GM12875 (cell line): ENCODE measurements around the gene AP2A2.

Experiments used
- H3K4me3 ChIP-seq: one replicate; pipeline ENCODE4 v1.5.1; 2011; ENCODE audit warnings: low read depth, low read length, control low read depth
- CTCF ChIP-seq: IDR thresholded peaks from 2 replicates; pipeline ENCODE4 v1.5.1; 2011; ENCODE audit warnings: low read depth, mild to moderate bottlenecking, control low read depth, inconsistent platforms, low read length, moderate library complexity, borderline replicate concordance; ENCODE audit not compliant: insufficient read depth

Gene AP2A2

GRCh38 chr11:991711-992307 lies 66.1 kb downstream of the AP2A2 start:
- TF ChIP-seq CTCF = no peak
- H3K4me3 ChIP-seq = no peak overlapping the region

- H3K4me3 ChIP-seq = no peak overlapping the region
- TF ChIP-seq CTCF = no peak
Measured at GRCh38 chr11:992577-992976, 66.9 kb downstream of the AP2A2 start.

- H3K4me3 ChIP-seq = no peak overlapping the region
- no peak for TF ChIP-seq CTCF
Measured at GRCh38 chr11:993632-994167, 68.0 kb downstream of the AP2A2 start.

GRCh38 chr11:995044-995751 lies 69.5 kb downstream of the AP2A2 start:
- TF ChIP-seq CTCF = no peak
- H3K4me3 ChIP-seq = no peak overlapping the region

- no peak for TF ChIP-seq CTCF
- H3K4me3 ChIP-seq = no peak overlapping the region
Measured at GRCh38 chr11:995752-996420, 70.2 kb downstream of the AP2A2 start.

- no peak for TF ChIP-seq CTCF
- H3K4me3 ChIP-seq = no peak overlapping the region
Measured at GRCh38 chr11:996681-997080, 71.0 kb downstream of the AP2A2 start.

GRCh38 chr11:997907-998306 lies 72.2 kb downstream of the AP2A2 start:
- no peak overlapping the region for H3K4me3 ChIP-seq
- TF ChIP-seq CTCF = no peak
